ENCODE data around the gene CUX1.

CUX1 gene

GRCh38 chr7:101898106-101898505 is 80.7 kb downstream of the CUX1 start:
- DNase-seq: no peak

DNA sequence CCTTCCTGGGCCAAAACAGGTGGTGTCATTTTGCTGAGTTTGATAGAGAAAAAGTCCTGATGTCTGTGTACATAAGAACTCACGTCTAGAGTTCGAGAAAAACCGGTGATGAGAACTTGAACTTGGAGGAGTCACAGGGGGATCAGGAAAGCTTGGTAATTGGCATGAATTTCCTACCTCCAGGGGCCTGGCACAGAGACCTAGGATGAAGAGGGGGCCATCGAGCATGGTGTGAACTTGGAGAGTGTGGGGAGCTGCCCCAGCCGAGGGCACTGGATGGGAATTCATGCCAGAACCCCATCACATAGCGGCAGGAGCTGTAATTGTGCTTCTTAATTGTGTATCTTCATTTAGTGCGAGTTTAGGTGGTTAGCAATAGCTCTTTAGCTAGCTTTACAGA is 82.2 kb downstream of the CUX1 start:
- no peak for DNase-seq

DNA sequence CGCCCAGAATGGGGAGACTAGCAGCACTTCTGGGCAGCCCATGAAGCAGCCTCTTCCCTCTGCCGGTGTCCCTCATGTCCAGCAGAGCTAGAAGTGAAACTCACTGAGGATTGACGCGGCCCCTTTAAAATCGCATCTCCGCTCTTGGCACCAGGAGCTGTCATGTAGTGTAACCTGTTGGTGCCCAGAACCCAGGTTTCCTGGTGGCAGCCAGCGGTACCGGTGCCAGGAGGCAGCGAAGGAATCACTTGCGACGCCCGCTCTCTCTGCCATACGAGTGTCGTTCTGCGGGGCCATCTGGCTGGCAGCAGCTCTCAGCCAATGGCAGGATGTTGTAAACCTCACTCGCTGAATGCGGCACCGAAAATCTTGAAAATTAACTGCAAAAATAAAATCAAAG is 82.7 kb downstream of the CUX1 start:
- no peak for DNase-seq

- no peak for DNase-seq
Observed at GRCh38 chr7:101901661-101902491, 84.5 kb downstream of the CUX1 start.

- no peak for DNase-seq
Observed at GRCh38 chr7:101902680-101903514, 85.5 kb downstream of the CUX1 start.

DNA sequence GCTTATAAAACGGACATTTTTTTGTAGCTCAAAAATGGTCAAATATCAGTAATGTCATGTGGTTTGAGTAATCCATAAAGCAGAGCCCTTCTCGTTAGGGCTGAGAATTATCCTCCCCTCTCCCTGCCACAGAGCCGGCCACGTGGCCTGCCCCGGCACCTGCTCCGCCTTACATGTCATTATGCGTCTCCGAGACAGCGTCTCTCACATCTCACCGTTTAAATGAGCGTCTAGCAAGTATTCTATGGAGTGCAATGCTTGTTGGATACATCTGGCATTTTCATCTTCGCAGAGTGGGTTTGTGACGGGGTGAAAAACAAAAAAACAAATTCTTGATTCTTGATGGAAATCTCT is 86.1 kb downstream of the CUX1 start:
- DNase-seq: no peak

GRCh38 chr7:101904019-101904418 is 86.6 kb downstream of the CUX1 start:
- DNase-seq: no peak

- no peak for DNase-seq
Observed at GRCh38 chr7:101905203-101905865, 87.9 kb downstream of the CUX1 start.

- no peak for DNase-seq
Observed at GRCh38 chr7:101906291-101907240, 89.1 kb downstream of the CUX1 start.

GRCh38 chr7:101910991-101911799 is 93.8 kb downstream of the CUX1 start:
- DNase-seq: no peak

DNA sequence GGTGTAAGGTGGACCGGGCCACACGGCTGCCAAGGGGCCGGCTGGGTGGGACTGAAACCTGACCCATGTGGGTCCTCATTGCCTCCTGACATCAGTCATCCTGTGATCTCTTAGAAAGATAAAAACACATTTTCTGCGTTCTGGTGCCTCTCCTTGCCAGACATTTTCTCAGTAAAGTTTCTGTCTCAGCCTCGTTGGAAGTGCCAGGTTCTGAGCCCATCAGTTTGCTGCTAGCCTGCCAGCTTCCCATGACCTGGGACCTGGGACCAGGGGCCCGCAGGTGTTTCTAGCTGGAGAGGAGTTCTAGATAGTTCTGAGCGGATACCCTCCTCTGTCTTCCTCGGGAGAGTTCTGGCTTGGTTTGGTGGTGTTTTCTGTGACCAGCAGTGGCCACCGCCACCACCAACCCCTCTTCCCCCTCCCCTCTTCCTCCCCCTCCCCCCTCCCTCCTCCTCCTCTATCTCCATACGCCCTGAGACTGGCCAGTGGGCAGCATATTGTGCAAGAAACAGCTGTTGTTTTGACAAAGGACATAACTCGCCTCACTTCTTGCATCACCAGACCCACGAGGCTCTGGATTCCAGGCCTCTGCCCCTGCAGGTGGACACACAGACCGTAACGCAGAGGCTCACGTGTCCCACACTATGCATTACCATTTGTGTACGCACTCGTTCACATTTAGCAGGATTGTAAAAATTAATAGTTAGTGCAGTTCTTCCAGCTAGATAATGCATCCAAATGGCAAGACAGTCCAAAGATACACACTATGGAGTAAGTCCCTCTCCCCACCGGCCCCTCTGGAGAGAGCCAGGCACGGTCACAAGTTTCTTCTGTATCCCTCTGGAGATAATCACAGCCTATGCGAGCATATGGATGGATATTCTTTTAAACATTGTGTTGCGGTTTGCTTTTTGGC is 94.6 kb downstream of the CUX1 start:
- no peak for DNase-seq

GRCh38 chr7:101912716-101913110 is 95.3 kb downstream of the CUX1 start:
- DNase-seq: no peak

- no peak for DNase-seq
Observed at GRCh38 chr7:101913247-101913721, 95.9 kb downstream of the CUX1 start.

GRCh38 chr7:101913851-101914250 is 96.4 kb downstream of the CUX1 start:
- DNase-seq: no peak

DNA sequence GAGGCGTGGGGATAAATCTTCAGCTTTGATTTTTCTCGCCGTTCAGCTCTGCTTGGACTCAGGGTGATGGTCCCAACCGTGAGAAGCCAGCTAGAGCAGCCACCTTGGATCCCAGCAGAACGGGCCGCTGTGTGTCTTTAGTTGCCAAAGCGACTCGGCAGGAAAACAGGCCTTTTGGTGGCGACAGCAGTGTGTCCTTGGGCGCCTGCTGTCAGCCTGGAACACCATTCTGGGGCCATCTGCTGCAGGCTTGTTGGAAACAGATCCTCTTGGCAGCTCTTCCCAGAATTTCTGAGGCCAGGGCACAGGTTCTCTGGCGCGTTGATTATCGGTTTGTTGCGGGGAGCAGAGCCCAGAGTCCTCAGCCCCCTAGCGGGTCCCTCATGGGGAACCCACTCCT is 97.6 kb downstream of the CUX1 start:
- no peak for DNase-seq

DNA sequence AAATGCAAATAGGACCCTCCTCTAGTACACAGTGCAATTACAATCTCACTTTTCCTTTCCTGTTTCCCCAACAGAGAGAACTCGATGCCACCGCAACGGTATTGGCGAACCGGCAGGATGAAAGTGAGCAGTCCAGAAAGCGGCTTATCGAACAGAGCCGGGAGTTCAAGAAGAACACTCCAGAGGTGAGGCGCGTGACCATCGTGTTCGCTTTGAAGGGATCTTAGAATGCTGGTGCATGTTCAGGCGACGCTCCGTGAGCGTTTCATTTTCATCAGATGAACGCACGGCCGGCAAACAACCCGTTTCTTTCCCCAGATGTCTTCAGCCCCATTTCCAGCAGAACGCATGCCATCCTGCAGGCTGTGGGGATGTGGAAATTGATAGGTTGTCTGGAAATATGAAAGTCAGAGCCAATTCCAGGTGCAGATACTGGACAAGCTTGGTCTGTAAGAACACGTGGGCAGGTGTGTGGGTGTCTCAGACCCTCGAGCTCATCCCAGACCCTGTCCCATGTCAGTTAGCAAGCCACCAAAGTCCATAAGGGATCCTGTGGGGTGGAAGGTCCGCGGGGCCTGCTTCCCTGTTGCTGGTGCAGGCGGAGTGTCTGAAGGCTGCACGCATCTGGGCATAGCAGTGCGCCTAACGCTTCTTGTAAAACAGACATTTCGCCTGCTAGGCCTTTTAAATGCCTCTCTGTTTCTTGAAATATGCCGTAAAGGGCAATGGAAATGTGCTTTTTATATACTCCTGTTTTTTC is 98.8 kb downstream of the CUX1 start:
- no peak for DNase-seq

- no peak for DNase-seq
Observed at GRCh38 chr7:101916876-101917275, 99.5 kb downstream of the CUX1 start.

GRCh38 chr7:101917566-101917965 is 100.1 kb downstream of the CUX1 start:
- no peak for DNase-seq

DNA sequence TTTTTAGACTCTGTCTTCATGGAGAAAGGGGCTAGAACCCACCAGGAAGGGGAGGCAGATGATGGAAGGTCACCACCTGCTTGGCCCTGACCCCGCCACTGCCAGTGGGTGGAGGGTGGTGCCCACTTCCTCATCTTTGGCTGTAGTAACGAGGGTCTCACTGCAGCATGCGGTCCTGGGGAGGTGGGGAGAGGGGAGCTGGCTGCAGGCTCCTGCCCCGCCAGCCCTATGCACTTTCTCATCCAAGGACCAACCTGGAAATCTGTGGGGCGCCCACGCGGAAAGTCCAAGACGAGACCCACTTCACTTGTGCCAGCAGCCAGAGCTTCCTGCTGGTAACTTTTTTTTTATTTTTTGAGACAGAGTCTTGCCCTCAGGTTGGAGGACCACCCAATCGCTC is 101.0 kb downstream of the CUX1 start:
- no peak for DNase-seq
